GM12892 (cell line): ENCODE measurements around the gene CMTM6.

Experiments used
- POLR2A ChIP-seq: IDR thresholded peaks from 2 replicates; pipeline ENCODE4 v1.6.1; 2011; ENCODE audit warnings: low read depth, low read length, control low read depth
- POLR2AphosphoS5 ChIP-seq: IDR thresholded peaks from 2 replicates; pipeline ENCODE4 v1.6.1; 2011; ENCODE audit warnings: low read depth, low read length, control low read depth
- TAF1 ChIP-seq: IDR thresholded peaks from 2 replicates; pipeline ENCODE4 v1.6.1; 2011; ENCODE audit warnings: low read depth, mild to moderate bottlenecking, control low read depth, low read length, borderline replicate concordance

DNA sequence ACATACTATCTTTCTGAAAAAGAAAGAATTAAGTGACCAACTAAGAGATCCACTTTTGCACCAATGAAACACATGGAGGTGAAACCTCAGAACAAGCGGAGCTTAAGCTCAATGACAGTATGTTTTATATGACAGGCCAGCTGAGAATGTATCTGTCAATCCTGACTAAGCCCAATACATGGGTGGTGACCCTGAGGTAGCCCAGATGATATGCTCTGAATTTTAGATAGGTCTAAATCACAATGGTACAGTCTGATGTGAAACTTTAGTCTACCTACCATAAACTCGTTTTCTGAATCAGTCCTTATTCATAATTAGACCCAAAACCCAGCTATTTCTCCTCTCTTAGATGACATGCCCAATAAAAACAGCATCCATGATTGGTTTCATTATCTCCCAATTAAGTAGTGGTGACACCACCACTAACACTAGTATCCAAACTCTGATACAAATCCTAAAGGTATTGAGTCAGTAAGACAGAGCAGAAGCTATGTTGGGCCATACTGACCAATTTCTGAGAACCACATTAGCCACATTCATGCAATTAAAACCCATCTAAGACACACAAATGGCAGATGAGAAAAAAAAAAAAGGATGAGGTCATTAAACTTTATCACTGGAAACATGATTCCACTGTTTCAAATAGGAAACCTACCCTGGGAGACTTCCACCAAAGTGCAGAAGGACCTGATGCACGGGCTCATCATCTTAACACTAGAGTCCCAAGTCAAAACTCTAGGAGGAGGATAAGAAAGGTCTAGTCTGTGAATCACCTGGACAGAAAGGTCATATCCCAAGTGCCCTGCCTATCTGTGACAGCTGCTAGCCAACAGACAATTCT, 20.6 kb downstream of the CMTM6 start:
- no peak for TF ChIP-seq POLR2A
- TF ChIP-seq TAF1: no peak
- TF ChIP-seq POLR2AphosphoS5: no peak
